Stimulated activated CD8-positive, alpha-beta memory T cell treated with anti-CD3 and anti-CD28 coated beads, Interleukin-2, amount 100 ng/mL, for 48 hours (primary cell): Measurements from ENCODE around the gene HLA-A.

Experiments used
- DNase-seq, 2 donors: peaks; one replicate each; pipeline ENCODE4 v3.0.0-alpha.2; 2020; ENCODE audit warnings: low read depth in 2 of 2

Gene HLA-A

GRCh38 chr6:29986179-29986781, 43.9 kb downstream of the HLA-A start:
- no peak for DNase-seq

DNA sequence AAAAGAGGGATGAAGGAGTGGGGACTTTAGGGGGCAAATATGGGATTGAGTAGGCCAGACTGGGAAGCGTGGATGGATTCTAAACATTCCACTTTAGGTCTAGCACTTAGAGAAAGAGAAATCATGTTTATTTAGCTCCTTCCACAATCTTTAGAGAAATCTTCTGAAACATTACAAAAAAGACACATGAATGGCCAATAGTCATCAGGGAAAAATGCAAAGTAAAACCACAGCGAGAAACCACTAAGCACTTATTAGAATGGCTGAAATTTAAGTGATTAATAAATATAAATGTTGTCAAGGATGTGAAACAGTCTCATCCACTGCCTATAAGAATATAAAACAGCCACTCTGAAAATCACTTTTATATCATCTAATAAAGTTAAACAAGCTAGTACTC, 46.9 kb downstream of the HLA-A start:
- no peak for DNase-seq

DNA sequence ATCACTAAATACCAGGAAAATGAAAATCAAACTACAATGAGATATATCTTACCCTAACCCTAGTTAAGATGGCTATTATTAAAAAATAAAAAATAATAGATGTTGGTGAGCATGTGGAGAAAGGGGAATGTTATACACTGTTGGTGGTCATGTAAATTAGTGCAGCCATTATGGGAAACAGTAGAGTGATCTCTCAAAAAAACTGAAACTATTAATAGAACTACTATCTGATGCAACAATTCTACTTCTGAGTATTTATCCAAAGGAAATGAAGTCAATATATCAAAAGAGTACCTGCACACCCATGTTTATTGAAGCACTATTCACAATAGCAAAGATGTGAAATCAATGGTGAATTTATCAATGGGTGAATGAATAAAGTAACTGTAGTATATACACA, 48.6 kb downstream of the HLA-A start:
- no peak for DNase-seq

DNA sequence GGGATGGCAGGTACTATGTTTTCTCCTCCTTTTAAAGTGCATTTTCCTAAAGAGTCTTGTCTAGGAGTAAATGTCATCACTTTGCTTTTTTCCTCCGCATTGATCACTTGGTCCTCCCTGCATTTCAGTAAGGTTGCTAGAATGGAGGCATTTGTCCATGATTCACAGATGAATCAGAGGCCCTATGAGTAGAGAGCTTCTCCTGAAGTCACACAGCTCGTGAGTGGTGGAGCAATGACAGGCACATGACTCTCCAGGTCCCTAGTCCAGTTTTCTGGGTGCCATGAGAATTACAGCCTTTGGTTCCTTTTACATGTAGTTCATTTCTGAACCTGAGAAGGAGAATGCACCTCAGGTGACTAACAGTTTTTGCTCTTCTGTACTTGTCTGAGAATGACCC, 50.5 kb downstream of the HLA-A start:
- no peak for DNase-seq

GRCh38 chr6:29994826-29995225, 52.5 kb downstream of the HLA-A start:
- DNase-seq = no peak

DNA sequence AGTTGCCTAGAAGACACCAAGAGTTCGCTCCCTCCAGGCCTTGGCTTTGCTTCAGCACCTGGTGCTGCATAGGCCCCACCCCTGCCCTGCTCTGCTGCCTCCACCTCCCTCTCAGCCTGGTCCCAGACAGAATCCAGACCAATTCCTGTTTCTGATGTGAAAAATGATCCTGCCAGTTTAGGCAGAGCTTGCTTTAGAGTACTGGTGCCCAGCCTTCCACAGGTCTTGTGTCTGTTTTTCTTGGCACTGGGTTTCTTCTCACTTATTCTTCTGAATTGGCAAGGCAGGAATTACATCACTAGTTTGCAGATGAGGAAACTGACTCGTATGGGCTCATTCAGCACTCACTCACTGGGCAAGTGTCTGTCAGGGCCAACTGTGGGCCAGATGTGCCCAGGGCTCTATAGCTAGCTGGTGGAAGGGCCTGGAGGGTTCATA, 53.0 kb downstream of the HLA-A start:
- DNase-seq = no peak
